HG02938 (cell line): ENCODE results near the gene FAM53B.
A peak's percentile ranks its signal among the peaks of the same experiment; 100 is the strongest.
"Not testable (repeated sequence)": the region's sequence is repeated elsewhere in the genome, so short reads cannot be mapped to it uniquely, and the experiment has no call there.

ENCODE experiments used
- ATAC-seq: cut with Tn5 transposase; IDR thresholded peaks from one replicate; pipeline ENCODE4 v1.9.1; 2021; ENCODE audit warnings: mild to moderate bottlenecking, moderate library complexity; ENCODE audit not compliant: unreplicated experiment

FAM53B gene, protein sequence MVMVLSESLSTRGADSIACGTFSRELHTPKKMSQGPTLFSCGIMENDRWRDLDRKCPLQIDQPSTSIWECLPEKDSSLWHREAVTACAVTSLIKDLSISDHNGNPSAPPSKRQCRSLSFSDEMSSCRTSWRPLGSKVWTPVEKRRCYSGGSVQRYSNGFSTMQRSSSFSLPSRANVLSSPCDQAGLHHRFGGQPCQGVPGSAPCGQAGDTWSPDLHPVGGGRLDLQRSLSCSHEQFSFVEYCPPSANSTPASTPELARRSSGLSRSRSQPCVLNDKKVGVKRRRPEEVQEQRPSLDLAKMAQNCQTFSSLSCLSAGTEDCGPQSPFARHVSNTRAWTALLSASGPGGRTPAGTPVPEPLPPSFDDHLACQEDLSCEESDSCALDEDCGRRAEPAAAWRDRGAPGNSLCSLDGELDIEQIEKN

DNA sequence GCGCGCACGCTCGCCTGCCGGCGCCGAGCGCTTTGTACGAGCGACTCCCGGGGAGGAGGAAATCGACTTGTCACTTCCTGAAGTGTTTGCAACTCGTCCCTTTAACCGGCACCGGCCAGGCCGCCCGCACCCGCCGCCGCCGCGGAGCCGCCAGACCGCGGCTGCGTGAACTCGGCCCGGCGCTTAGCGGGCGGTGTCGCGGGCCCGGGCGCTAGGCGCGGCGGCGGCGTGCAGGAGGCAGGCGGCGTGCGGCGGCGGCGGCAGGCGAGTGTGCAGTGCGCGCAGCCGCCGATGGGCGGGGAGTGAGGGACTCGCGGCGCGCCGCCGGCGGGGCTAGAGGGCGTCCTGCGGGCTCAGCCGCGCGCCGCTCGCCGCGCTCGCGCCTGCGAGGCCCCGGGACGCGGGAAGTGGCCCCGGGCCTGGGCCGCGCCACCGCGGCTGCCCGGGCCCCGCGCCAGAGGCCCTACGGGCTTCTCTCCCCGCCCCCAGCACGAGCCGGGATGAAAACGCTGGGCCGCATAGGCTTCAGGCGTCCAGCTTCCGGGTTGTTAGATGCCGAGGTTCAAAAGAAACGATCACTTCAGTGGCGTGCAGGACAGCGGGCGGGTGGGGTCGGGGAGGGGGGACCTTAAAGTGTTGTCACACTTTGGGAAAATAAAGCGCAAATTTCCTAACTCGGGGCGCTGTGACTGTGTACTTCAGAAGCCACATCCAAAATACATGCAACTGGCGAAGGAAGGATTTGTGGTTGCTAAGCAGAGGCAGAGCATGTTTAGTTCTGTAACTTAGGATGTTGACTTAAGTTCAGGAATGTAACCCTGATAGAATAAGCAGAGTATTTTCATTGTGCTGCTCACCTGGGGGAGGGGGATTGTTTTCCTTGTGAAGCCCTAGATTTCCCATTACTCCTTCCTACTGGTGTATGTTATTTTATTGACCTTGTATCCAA, at the start of gene FAM53B:
FAM53B (minus strand) TSS at position 277 of the 949 bp plus-strand sequence. CDS start 37,665 bp downstream, outside the sequence.
- peak; percentile 49 for ATAC-seq

DNA sequence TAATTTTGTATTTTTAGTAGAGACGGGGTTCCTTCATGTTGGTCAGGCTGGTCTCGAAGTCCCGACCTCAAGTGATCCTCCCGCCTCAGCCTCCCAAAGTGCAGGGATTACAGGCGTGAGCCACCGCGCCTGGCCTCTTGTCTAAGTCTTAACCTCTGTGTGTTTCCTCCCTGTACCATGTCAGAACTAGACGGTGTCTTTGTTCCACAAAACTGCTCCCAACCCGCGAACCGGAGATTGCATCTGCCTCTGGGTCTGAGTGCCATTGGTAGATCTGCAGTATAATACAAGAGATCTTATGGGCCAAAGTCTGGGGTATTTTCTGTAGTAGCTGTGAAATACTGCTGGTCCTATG, 48.8 kb upstream of the FAM53B start:
- ATAC-seq: no peak

DNA sequence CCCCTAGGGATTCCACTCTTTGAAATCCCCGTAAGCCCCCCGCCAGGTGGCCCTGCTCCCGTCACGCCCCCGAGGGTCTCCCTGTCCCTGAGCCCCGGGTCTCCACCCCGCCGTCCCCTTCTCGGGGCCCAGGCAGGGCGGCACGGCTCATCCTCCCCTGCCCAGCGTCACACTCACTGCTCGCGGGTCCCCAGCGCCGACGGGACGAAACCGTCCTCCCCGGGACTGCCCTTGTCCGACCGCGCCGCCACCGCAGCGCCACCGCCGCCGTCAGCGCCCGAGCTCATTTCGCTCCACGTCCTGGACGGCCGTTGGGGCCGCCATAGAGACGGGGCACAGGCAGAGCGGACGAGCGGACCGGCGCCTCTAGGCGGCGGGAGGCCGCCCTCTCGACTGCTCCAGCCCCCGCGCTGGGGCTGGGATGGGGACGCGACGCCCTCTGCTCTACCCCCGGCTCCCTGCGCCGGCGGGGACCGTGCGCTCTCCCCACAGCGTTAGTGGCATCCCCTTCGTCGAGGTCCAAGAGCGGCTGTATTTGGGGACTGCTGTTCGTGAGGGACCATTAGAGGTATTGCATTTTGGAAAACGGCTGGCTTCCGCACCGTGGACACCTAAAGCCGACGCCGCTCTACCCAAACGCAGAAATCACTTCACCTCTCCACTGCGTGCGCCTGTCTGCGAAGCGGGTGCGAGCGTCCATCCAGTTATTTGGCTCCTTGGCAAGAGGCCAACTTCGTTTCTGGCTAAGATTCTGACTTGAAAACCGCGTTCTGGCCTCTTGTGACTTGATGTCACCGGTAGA, 47.6 kb upstream of the FAM53B start, which contains the start of gene EEF1AKMT2:
EEF1AKMT2 (minus strand) TSS at position 341 of the 802 bp plus-strand sequence; CDS start at position 287, 54 bp downstream.
- peak; percentile 83 for ATAC-seq

DNA sequence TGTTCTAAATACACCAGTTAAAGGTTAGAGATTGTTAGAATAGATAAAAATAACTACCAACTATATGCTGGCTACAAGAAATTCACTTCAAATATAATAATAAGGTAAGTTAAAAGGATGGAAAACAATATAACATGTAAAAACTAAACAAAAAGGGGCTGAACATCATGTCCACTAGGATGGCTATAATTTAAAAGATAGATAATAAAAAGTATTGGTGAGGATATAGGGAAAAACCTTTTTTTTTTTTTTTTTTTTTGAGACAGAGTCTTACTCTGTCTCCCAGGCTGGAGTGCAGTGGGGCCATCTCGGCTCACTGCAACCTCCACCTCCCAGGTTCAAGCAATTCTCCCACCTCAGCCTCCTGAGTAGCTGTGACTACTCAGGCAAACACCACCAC, 38.7 kb upstream of the FAM53B start:
- not testable (repeated sequence) for ATAC-seq

DNA sequence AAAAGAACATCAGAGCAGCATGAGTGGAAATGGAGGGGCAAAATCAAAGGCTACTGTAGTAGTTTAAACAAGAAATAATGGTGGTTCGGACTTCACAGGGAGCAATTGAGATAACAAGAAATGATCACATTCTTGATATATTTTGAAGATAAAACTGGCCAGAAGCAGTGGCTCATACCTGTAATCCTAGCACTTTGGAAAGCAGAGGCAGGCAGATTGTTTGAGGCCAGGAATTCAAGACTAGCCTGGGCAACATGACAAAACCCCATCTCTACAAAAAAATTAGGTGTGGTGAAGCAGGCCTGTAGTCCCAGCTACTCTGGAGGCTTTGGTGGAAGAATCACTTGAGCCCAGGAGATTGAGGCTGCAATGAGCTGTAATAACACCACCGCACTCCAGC, 24.6 kb upstream of the FAM53B start:
- ATAC-seq: no peak

DNA sequence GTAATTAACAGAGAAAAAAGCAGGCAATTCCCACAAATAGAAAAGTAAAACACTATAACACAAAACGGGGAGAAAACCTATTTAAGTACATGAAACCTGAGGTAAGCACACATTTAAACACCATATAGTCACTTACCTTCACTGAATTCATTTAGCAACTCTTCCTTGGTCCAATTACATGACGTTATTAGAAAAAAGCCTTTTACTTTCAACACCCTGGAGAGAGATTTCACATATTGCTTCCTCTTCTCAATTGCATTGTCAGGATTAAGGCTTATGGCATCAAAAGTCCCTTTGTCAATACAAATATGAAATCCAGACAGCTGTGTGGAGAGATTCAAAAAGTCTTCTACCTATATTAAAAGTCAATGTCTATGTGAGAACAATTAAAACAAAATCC, 21.1 kb upstream of the FAM53B start:
- no peak for ATAC-seq

DNA sequence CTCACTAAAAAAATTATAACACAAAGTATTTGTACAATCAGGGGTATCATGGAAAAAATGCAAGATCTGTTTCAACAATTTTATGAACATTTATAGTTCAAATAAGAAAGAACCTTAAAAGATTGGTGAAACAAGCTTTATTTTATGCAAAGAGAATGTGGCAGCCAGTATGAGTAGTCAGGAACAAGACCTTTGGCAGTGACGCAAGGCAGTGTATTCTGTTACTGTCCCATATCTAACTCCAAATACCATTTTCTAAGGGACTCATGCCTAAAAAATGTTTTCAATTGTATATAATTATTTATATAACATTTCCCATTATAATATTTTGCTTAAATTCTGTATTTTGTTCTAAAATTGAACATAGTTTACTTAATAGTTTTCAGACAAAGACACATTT, 19.1 kb upstream of the FAM53B start:
- no peak for ATAC-seq

DNA sequence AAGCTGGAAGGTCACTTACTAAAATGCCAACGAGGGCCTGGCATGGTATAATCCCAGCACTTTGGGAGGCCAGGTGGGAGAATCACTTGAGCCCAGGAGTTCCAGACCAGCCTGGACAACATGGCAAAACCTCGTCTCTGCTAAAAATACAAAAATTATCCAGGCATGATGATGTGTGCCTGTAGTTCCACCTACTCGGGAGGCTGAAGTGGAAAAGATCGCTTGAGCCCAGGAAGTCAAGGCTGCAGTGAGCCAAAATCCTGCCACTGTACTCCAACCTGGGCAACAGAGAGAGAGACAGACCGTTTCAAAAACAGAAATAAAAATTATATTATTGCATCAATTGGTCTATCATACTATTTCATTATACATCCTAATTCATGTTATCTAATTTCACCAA, 18.1 kb upstream of the FAM53B start:
- ATAC-seq: no peak

DNA sequence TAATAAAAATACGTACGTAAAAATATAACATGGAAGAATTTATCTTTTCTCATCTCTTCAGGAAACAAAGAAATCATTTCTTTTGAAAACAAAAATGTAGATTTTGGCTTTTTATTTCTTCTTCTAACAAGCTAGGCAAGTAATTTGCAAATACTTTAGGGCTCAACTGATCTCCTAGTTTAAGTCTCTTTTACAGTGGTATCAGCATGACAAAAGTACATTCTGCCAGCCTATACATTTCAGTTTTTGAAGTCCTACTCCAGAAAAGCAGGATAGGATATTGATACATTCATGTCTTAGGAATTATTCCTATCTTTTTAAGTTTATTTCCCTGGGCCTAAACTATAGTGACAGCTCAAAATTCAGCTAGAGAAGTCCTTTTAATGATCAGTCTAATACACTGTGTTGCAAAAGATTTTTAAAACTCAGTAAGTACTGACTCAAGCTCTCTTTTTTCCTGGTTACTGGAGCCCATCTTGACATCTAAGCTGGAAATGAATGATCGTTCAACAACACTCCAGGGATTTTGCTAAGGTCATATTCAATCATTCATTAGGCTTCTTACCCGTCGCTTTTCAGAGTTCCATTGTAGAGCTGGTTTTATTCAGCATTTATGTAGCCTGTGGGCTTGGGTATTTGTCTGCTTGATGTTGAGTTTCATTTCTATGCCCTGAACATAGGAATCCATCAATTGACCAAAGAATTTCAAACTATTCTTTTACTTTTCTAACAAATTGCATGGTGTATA, 12.2 kb upstream of the FAM53B start:
- ATAC-seq: no peak

DNA sequence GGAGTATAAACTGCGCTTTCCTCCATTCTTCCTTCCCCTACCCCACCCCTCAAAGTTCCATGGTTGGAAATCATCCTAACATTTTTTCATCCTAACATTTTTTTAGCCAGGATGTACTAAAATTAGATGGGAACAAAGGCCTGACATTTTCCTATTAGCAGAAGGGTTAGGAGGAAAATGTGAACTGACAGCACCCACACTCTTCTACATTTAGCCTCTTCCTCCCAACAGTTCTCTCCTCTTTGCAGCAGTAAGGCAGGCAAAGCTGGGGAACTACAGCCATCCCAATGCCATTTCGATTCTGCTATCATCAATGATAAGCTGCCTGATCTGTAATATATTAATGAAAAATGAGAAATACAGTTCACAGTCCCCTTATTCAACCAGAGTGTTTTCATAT, 11.4 kb upstream of the FAM53B start:
- no peak for ATAC-seq

DNA sequence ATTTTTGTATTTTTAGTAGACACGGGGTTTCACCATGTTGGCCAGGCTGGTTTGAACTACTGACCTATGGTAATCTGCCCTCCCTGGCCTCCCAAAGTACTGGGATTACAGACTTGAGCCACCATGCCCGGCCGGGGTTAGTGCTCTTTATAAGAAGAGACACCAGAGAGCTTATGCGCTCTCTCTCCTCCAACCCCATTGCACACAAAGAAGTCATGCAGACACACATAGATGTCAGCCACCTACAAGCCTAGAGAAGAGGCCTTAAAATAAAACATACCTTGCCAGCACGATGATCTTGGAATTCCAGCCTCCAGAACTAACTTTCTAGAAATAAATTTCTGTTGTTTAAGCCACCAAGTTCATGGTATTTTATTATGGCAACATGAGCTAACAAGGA, 10.0 kb upstream of the FAM53B start:
- no peak for ATAC-seq

DNA sequence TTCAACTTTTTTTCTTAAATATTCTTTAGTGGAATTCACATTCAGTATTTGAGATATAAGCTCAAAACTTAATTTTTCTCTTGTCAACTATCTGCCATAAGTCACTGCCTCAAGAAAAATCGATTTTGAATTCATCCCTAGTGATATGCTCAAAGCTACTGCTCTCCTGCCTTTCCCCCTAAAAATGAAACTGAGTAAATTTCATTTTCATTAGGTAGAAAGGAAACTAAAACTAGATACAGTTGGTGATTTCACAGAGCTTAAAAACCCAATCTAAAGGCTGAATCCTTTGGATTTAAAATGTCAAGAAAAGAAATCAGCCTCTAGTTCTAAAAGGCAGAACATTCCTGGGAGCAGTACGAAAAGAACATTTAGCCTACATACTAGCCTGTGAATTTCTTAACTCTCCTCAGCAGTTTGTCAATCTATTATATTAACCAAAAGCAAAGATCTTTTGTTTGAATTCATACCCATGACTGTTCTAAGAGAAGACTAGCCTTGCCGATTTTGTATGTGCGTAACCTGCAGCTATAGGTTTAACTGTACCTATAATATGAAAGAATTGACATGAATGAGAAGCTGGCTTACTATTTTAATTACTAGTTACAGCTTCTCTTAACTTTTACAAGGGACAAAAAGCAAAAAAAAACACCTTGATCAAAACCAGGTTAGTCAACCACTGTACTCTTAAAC, 4.9 kb upstream of the FAM53B start:
- no peak for ATAC-seq

DNA sequence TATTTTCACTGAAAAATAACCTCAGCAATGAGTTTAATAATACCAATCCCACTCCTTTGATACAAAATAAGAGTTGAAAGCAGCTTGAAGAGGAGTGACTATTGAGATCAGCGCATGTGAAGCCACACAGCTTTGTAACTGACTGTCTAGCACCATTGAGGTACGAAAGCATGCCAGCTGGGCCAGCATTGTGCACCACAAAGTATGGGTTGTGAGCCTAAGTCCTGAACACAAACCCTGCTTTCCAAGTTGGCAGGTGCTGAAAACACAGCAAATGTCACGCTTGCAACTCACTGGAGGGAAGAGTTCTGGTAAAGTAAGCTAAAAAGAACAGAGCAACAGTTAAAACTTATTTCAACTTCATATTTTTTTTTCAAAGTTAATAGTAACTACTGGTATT, 4.0 kb upstream of the FAM53B start:
- ATAC-seq: no peak

DNA sequence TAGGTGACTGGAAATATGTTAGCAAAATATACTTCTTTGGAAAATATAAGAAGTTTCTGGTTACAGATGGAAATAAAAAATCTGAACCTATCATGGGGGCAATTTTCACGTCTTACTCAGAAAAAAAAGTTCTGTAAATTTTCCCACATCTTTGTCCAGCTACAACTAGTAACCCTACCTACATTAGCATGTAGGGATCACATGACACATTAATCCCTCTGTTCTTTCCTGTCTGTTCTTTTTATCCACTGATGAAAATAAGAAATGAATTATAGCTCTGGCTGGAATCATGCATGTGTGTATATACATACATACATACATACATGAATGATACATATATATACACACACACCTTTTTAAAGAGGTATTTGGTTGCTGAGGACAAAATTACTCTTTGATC, 3.6 kb upstream of the FAM53B start:
- no peak for ATAC-seq

DNA sequence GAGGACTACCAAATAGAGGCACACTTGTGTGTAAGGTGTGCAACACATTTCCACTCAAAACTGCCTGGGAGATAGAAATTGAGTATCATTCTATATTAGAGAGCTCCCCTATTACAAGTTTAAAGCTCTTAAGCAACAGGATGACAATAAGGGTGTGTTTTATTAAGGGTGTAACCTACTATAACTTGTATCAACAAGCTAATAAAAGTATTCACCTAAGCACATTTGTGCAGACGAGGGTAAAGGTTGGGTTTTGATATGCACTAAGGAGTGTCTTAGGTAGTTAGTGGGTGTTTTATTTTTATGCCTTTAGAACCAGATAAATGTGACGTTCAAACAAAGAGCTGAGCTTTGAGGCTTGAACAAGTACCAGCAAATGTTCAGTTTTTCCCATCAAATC, 2.8 kb upstream of the FAM53B start:
- no peak for ATAC-seq

DNA sequence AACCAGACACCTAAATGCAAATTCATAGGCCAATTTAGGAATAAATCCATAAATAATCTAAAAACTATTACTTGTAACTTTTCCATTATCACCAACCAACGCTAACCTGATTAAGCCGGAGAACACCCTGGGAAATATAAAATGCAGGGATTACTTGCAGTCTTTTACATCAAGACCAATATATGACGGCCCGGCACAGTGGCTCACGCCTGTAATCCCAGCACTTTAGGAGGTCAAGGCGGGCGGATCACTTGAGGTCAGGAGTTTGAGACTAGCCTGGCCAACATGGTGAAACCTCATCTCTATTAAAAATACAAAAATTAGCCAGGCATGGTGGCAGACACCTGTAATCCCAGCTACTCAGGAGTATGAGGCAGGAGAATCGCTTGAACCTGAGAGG, 2.3 kb upstream of the FAM53B start:
- ATAC-seq: not testable (repeated sequence)

DNA sequence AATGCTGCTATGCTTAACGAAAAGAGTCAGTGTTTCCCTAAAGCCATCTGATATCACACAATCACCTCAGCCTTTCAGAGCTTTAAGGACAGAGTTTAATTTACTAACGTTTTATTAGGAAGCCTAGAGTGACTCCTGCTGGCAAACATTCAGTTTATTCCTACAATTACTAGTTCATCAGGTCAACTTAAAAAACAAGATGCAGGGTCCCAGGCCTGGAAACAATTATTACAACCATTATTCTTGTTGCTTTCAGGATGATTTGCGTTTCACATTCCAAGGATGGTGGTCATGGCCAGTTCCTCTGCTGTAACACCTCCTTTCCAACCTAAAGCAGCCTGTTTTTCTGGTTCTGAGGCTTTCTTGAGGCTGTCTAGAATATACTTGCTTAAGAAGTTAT, 1.5 kb upstream of the FAM53B start:
- ATAC-seq: no peak

DNA sequence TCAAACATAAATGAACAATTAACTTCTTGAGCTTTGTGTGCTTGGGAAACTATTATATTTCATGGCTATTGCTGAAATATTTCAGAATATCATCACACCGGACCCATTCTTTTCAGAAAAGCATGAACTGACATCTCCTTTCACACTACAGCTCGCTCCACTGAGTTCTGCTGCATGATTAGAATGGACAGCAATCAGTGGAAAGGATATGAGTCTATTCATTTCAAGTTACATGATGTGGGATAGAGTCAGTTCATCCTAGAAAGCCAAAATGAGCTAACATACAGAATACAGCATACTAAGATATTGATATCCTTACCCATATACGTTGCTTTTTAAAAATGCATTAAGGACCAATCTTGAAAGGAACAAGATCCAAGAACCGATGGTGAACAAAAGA, 1.1 kb upstream of the FAM53B start:
- no peak for ATAC-seq

DNA sequence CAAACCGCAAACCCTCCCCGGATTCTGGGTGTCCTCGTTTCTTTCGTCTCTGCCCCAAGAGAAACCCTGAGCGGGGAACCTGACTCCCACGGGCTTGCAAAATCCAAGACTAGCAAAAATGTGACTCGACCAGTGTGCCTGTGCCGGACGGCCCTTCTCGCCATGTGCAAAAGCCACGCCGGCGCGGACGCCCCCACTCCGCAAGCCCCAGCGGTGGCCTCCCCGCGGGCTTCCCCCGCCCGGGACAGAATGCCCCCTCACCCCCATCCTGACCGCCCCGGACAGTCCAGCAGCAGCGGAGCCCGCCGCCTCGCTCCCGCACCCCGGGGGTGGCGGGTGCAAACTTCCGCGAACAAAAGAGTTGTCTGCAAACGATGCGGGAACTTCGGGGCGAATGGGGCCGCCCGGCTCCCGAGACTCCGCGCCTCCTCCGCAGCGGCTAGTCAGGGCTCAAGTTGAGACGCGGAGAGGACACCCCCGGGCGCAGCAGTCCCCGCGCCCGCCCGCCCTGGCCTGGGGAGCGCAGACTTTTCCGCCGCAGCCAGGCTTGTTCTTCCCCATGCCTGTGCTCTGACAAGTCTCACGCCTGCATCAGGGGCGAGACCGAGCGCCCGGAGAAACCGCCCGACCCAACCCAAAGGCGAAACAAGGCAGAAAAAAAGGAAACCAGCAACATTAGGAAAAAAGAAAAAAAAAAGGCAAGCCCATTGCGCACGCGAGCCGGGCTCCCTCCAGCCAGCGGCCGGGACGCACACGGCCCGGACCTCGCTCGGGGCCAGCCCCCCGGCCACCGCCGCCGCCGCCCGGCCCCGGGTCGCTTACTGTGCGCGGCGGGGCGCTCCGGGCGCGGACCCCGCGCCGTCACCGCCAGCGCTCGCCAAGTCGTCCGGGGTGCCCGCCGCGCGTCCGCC, 732 bp downstream of the FAM53B start:
- peak; percentile 13 for ATAC-seq
